Measurements from ENCODE around the gene CDKN1A.

Gene CDKN1A

GRCh38 chr6:36663504-36664446 is 14.7 kb upstream of the CDKN1A start:
- no peak for TF ChIP-seq POLR2A (IDR thresholded peaks at IDR 0.05; ENCODE audit: low read depth, low read length)
- no peak for TF ChIP-seq POU2F2 (IDR thresholded peaks at IDR 0.05; ENCODE audit: low read depth, low read length)
- peak; percentile 51 for TF ChIP-seq SPI1 (IDR thresholded peaks at IDR 0.05; ENCODE audit: low read depth, low read length)
- DNase-seq (ENCODE audit: insufficient read length, low spot score) (no peak), FAIRE-seq (no peak)

GRCh38 chr6:36665180-36665579 is 13.3 kb upstream of the CDKN1A start:
- TF ChIP-seq PAX5 (IDR thresholded peaks at IDR 0.05; ENCODE audit: insufficient read depth, low read length, severe bottlenecking), result no peak
- TF ChIP-seq POLR2A (IDR thresholded peaks at IDR 0.05; ENCODE audit: low read depth, low read length), result no peak
- FAIRE-seq, result no peak

GRCh38 chr6:36666287-36666686 is 12.2 kb upstream of the CDKN1A start:
- DNase-seq (ENCODE audit: insufficient read length, low spot score), result no peak
- TF ChIP-seq POU2F2 (IDR thresholded peaks at IDR 0.05; ENCODE audit: low read depth, low read length), result no peak
- TF ChIP-seq PAX5 (IDR thresholded peaks at IDR 0.05; ENCODE audit: insufficient read depth, low read length, severe bottlenecking), result no peak
- TF ChIP-seq POLR2A (IDR thresholded peaks at IDR 0.05; ENCODE audit: low read depth, low read length), result no peak
- no peak for TF ChIP-seq TAF1 (IDR thresholded peaks at IDR 0.05; ENCODE audit: low read depth, low read length)
- peak; percentile 16 for FAIRE-seq

More at GRCh38 chr6:36665180-36665579, 13.3 kb upstream of the CDKN1A start:
- DNase-seq (ENCODE audit: insufficient read length, low spot score), result no peak

DNA sequence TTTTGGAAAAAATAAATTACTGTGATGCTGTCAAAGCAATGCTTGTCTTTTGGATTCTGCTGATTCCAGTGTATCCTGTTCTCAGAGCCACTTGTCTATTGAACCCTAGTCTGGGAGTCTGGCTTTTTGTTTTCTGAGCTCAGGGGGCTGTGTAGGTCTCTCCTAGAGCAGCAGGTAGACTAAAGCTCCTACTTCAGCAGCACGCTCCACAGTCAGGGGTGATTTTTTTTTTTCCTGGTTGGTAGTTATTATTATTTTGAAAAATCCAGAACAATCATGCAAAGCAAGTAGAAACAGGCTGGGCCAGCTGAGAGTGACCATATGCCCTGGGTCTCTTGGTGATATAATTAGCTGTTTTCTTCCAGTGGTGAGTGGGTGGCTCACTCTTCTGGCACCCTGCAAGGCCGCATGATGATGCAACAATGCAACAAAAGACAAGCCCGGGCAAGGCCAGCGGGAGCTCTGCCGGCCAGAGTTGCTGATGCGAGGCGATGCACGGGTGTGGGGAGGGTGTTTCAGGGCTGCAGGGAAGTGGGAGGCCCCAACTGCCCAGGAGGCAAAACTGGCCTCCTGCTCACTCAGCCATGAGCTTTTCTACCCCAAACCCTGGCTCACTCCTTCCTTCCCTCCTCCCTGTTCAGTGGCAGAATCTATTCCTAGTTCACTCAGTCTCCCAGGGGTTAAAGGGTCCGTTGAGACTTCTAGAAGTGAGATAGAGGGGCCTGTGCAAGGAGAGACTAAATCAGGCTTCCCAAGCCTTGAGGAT is 11.5 kb upstream of the CDKN1A start:
- DNase-seq (ENCODE audit: insufficient read length, low spot score) (peak; percentile 55), FAIRE-seq (peak; percentile 90)

GRCh38 chr6:36668591-36668990 is 9.9 kb upstream of the CDKN1A start:
- FAIRE-seq, result no peak
- DNase-seq (ENCODE audit: insufficient read length, low spot score), result no peak
- no peak for TF ChIP-seq PAX5 (IDR thresholded peaks at IDR 0.05; ENCODE audit: insufficient read depth, low read length, severe bottlenecking)
- TF ChIP-seq POLR2A (IDR thresholded peaks at IDR 0.05; ENCODE audit: low read depth, low read length), result no peak
- no peak for TF ChIP-seq POLR2AphosphoS5 (IDR thresholded peaks at IDR 0.05; ENCODE audit: low read depth, low read length)
- no peak for TF ChIP-seq SPI1 (IDR thresholded peaks at IDR 0.05; ENCODE audit: low read depth, low read length)
- no peak for TF ChIP-seq TAF1 (IDR thresholded peaks at IDR 0.05; ENCODE audit: low read depth, low read length)

More for the DNA sequence above, 11.5 kb upstream of the CDKN1A start:
- TF ChIP-seq TAF1 (IDR thresholded peaks at IDR 0.05; ENCODE audit: low read depth, low read length), result peak; percentile 75
- peak; percentile 85 for TF ChIP-seq SPI1 (IDR thresholded peaks at IDR 0.05; ENCODE audit: low read depth, low read length)
- peak; percentile 38; the same call in 1 of the 2 replicates for TF ChIP-seq POLR2AphosphoS5 (IDR thresholded peaks at IDR 0.05; ENCODE audit: low read depth, low read length)
- TF ChIP-seq POU2F2 (IDR thresholded peaks at IDR 0.05; ENCODE audit: low read depth, low read length), result peak; percentile 89
- peak; percentile 39; the same call in 1 of the 2 replicates for TF ChIP-seq POLR2A (IDR thresholded peaks at IDR 0.05; ENCODE audit: low read depth, low read length)
- TF ChIP-seq PAX5 (IDR thresholded peaks at IDR 0.05; ENCODE audit: insufficient read depth, low read length, severe bottlenecking), result peak; percentile 97

DNA sequence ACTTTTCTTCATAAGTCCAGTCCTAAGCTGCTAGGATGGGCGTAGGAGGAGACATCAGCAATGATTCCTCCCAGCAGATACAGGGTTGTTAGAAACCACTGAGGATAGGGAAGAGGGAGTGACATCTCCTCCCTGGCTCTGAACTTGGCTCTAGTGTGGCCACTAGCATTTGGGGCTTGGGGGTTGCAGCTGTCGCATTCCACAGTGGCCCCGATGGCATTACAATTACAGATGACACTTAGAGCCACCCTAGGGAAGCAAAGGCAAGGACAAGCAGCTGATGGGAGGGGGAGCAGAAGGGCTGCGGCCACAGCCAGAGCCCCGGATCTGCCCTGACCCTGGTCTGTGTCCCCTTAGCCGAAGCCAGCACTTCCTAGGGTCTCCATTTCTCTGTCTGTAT is 9.5 kb upstream of the CDKN1A start:
- FAIRE-seq, result peak; percentile 45

DNA sequence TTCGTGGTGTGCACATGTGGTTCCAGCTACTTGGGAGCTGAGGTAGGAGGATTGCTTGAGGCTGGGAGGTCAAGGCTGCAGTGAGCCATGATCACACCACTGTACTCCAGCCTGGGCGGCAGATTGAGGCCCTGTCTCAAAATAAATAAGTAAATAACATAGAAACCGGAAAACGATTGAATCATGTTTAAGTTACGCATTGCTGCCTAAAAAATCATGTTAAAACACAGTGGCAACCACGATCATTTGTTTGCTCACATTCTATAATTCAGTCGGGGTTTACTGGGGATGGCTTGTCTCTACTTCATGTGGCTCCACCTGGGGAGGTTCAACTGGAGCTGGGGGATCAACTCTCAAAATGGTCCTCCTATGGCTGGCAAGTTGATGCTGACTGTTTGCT is 8.2 kb upstream of the CDKN1A start:
- TF ChIP-seq POLR2A (IDR thresholded peaks at IDR 0.05; ENCODE audit: low read depth, low read length), result no peak
- no peak for TF ChIP-seq POLR2AphosphoS5 (IDR thresholded peaks at IDR 0.05; ENCODE audit: low read depth, low read length)
- TF ChIP-seq PAX5 (IDR thresholded peaks at IDR 0.05; ENCODE audit: insufficient read depth, low read length, severe bottlenecking), result no peak
- no peak for TF ChIP-seq TAF1 (IDR thresholded peaks at IDR 0.05; ENCODE audit: low read depth, low read length)
- TF ChIP-seq POU2F2 (IDR thresholded peaks at IDR 0.05; ENCODE audit: low read depth, low read length), result no peak
- TF ChIP-seq SPI1 (IDR thresholded peaks at IDR 0.05; ENCODE audit: low read depth, low read length), result no peak
- FAIRE-seq, result no peak
- DNase-seq (ENCODE audit: insufficient read length, low spot score), result no peak

More for the DNA sequence above, 9.5 kb upstream of the CDKN1A start:
- TF ChIP-seq PAX5 (IDR thresholded peaks at IDR 0.05; ENCODE audit: insufficient read depth, low read length, severe bottlenecking), result no peak
- TF ChIP-seq SPI1 (IDR thresholded peaks at IDR 0.05; ENCODE audit: low read depth, low read length), result no peak
- no peak for TF ChIP-seq POU2F2 (IDR thresholded peaks at IDR 0.05; ENCODE audit: low read depth, low read length)
- TF ChIP-seq TAF1 (IDR thresholded peaks at IDR 0.05; ENCODE audit: low read depth, low read length), result no peak
- TF ChIP-seq POLR2A (IDR thresholded peaks at IDR 0.05; ENCODE audit: low read depth, low read length), result no peak
- TF ChIP-seq POLR2AphosphoS5 (IDR thresholded peaks at IDR 0.05; ENCODE audit: low read depth, low read length), result no peak
- no peak for DNase-seq (ENCODE audit: insufficient read length, low spot score)

- FAIRE-seq (no peak), DNase-seq (ENCODE audit: insufficient read length, low spot score) (no peak)
- TF ChIP-seq TAF1 (IDR thresholded peaks at IDR 0.05; ENCODE audit: low read depth, low read length) (no peak), SPI1 (IDR thresholded peaks at IDR 0.05; ENCODE audit: low read depth, low read length) (no peak), POU2F2 (IDR thresholded peaks at IDR 0.05; ENCODE audit: low read depth, low read length) (no peak), POLR2AphosphoS5 (IDR thresholded peaks at IDR 0.05; ENCODE audit: low read depth, low read length) (no peak), POLR2A (IDR thresholded peaks at IDR 0.05; ENCODE audit: low read depth, low read length) (no peak), PAX5 (IDR thresholded peaks at IDR 0.05; ENCODE audit: insufficient read depth, low read length, severe bottlenecking) (no peak)
These were observed 6.7 kb upstream of the CDKN1A start for GRCh38 chr6:36671687-36672375.

DNA sequence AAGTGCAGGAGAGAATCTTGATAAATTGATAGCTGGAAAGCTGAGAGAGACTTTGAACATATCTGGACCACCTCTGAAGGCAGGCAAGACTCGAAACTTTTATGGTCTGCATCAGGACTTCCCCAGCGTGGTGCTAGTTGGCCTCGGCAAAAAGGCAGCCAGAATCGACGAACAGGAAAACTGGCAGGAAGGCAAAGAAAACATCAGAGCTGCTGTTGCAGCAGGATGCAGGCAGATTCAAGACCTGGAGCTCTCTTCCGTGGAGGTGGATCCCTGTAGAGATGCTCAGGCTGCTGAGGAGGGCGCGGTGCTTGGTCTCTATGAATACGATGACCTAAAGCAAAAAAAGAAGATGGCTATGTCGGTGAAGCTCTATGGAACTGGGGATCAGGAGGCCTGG is 4.6 kb upstream of the CDKN1A start:
- FAIRE-seq, result no peak
- no peak for DNase-seq (ENCODE audit: insufficient read length, low spot score)
- TF ChIP-seq TAF1 (IDR thresholded peaks at IDR 0.05; ENCODE audit: low read depth, low read length) (no peak), PAX5 (IDR thresholded peaks at IDR 0.05; ENCODE audit: insufficient read depth, low read length, severe bottlenecking) (no peak), POLR2AphosphoS5 (IDR thresholded peaks at IDR 0.05; ENCODE audit: low read depth, low read length) (no peak), SPI1 (IDR thresholded peaks at IDR 0.05; ENCODE audit: low read depth, low read length) (no peak), POU2F2 (IDR thresholded peaks at IDR 0.05; ENCODE audit: low read depth, low read length) (no peak)
